GM21529 (cell line): ENCODE data around the gene C14orf93.

Source experiments
- ATAC-seq: cut with Tn5 transposase; IDR thresholded peaks from one replicate; pipeline ENCODE4 v1.9.1; 2021; ENCODE audit not compliant: unreplicated experiment

C14orf93 gene

GRCh38 chr14:22997676-22998323 is 12.1 kb downstream of the C14orf93 start:
- no peak for ATAC-seq

DNA sequence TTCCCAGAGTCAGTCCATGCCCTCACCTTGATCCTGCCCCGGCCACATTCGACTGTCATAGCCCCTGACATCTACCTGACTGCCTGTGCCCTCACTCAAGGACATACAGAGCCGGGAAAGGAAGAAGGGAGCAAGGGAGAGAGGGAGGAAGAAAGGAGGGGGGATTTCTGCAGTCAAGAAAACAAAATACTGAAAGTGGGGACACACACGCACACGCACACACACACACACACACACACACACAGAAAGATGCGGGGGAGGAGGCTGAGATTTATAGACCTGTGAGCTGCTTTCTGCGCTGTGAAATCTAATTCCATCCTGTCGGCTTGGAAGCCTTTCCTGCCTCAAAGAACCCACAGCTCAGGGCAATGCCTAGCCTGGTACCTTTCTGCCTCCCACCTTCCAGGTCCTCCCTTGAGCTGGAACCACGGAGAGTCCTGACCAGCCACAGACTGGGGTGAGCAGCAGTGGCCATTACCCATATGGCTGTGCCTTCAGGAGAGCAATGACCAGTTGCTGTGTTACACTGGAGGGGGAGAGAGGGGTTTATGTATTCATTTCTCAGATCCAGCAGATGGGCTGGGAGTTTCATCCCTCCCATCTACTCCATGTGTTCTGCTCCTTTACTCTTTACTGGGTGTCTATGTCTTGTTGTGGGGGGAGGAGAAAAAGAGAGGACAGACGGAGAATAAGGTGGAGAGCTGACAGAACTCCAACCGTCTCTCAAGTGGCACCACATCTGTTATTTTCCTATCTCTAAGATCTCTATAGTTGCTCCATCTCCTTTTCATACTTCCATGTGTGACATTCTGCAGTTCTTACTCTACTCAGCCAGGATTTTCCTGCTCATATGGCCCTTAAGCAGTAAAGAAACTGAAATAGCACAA is 12.9 kb downstream of the C14orf93 start:
- no peak for ATAC-seq

- no peak for ATAC-seq
Measured at GRCh38 chr14:22995889-22996625, 13.9 kb downstream of the C14orf93 start.

- ATAC-seq, result no peak
Measured at GRCh38 chr14:22994762-22995275, 15.1 kb downstream of the C14orf93 start.

DNA sequence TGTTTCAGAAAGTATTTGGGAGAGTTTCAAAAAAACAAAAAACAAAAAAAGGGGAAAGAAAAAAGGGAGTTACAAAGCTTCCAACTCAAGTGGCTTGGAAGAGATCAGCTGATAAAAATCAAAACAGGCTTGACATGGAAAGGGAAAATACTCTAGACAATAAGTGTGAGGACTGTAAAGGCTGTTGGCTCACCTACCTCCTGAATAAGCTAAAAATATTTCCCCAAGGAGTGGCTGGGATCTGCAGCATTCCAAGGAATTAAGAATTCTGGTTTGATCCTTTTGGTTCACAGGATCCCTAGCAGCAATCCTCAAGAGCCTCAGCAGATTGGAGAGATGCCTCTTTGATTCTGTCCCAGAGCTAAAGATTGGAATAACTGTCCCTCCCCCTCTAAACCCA is 16.4 kb downstream of the C14orf93 start:
- ATAC-seq, result no peak

- ATAC-seq, result no peak
Measured at GRCh38 chr14:22991852-22992251, 18.1 kb downstream of the C14orf93 start.

DNA sequence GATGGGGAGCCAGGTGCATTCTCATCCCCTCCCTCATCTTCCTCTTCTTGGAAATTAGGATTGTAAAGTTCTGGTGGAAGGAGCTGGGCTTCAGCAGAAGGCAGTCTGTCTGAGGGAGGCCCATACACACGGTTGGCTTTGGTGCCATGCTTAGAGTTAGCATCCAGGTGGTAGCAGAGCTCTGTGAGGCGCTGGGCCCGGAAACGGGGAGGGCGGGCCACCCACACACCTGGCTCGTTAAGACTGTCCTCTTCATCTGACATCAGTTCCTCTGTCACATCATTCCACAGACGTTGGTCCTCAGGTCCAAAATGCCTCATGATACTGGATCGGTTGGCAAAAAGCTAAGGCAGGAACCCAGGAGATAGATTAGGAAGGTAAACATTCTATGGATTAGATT is 22.7 kb downstream of the C14orf93 start:
- no peak for ATAC-seq

- ATAC-seq, result no peak
Measured at GRCh38 chr14:22986508-22987054, 23.4 kb downstream of the C14orf93 start.

- no peak for ATAC-seq
Measured at GRCh38 chr14:22985894-22986507, 23.9 kb downstream of the C14orf93 start.

GRCh38 chr14:22984959-22985658 is 24.8 kb downstream of the C14orf93 start:
- no peak for ATAC-seq

GRCh38 chr14:22982477-22983245 is 27.3 kb downstream of the C14orf93 start, which contains the start of gene AJUBA:
Gene AJUBA, minus strand, starts transcription at chr14:22982551. Its CDS starts 285 bp downstream, at chr14:22982266.
- peak; percentile 42 for ATAC-seq

- ATAC-seq, result peak; percentile 6
Measured at GRCh38 chr14:22981876-22982476, 28.0 kb downstream of the C14orf93 start.

DNA sequence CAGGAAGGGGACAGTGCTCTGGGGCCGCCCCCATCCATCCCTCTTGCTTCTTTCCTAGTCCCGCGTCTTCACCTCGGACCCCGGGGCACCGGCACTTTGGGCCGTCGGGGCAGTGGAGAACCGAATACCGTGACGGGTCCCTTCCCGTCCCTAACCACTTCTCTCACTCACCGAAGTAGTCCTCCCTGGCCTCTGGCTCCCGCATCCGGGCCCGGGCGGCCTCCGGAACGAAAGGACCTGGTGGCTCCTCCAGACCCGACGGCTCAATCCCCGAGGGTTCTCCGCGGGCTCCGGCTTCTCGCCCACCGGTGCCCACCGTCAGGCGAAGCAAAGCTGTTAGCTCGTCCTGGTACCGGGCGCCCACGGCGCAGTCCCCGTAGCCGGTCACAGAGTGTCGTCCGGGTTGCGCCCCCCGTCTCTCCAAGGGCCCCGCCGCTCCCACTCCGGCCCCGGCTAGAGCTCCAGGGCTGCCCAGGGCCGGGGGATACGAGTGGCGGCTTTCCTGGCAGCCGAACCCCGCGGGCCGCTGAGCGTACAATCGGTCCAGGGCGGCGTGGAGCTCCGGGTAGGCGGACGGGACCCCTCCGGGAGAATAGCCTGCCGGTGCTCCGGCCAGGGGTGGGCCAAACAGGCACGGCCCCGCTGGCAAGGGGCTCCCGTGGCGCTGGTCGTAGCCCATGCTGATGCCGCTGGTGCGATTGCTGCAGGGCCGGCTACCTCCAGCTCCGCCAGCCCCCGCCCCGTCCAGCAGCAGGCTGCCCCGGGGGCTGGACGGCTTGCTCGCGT is 28.7 kb downstream of the C14orf93 start:
- ATAC-seq, result no peak

DNA sequence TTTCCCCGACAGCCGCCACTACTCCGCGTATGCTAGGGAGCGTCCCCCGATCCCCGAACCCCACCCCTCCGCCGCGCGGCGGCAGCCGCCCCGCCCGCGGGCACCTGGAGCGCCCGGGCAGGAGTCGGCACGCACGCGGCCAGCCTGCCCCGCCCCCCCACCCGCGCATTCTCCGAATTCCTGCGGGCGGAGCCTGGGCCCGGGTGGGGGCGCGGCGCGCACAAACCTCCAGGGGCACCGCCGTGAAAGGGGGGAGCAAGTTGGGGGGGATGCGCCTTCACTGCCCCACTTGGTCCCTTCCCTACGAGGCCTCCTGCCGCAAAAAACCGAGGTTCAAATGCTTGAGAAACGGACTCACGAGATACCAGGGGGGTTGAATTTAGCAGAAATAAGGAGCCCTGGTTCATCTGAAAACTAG is 29.3 kb downstream of the C14orf93 start:
- no peak for ATAC-seq

- no peak for ATAC-seq
Measured at GRCh38 chr14:22979748-22980392, 30.1 kb downstream of the C14orf93 start.

- no peak for ATAC-seq
Measured at GRCh38 chr14:22978981-22979671, 30.8 kb downstream of the C14orf93 start.

DNA sequence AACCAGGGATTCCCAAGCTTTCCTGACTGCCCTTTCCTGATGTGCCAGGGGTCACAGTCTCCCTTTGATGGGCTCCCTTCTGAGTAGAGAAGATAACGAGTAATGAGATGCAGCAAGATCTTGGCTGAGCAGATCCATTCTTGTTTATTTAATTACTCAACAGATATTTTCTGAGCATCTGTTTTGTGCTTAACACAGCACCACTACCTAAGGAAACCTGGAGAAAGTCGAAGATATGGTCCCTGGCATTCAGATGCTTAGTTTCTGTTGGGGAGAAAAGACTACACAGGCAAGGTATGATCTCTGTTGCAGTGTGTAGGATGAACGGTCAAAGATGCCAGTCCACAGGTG is 31.5 kb downstream of the C14orf93 start:
- ATAC-seq, result no peak
